HG03521 (cell line): ENCODE measurements around the gene NDP.
"Not testable (repeated sequence)": the region's sequence is repeated elsewhere in the genome, so short reads cannot be mapped to it uniquely, and the experiment has no call there.

Experiments
- ATAC-seq: cut with Tn5 transposase; IDR thresholded peaks from one replicate; pipeline ENCODE4 v1.9.1; 2021; ENCODE audit warnings: mild to moderate bottlenecking, moderate library complexity; ENCODE audit not compliant: unreplicated experiment

NDP gene

GRCh38 chrX:43971966-43972961, 926 bp downstream of the NDP start:
- no peak for ATAC-seq

- no peak for ATAC-seq
Observed at GRCh38 chrX:43970528-43970927, 2.7 kb downstream of the NDP start.

- no peak for ATAC-seq
Observed at GRCh38 chrX:43969504-43970501, 3.4 kb downstream of the NDP start.

- no peak for ATAC-seq
Observed at GRCh38 chrX:43968359-43968781, 4.8 kb downstream of the NDP start.

GRCh38 chrX:43964936-43965335, 8.3 kb downstream of the NDP start:
- no peak for ATAC-seq

GRCh38 chrX:43963726-43964125, 9.5 kb downstream of the NDP start:
- no peak for ATAC-seq

GRCh38 chrX:43962636-43963035, 10.6 kb downstream of the NDP start:
- no peak for ATAC-seq

- no peak for ATAC-seq
Observed at GRCh38 chrX:43961699-43962098, 11.5 kb downstream of the NDP start.

- no peak for ATAC-seq
Observed at GRCh38 chrX:43958529-43958928, 14.7 kb downstream of the NDP start.

GRCh38 chrX:43956034-43956433, 17.2 kb downstream of the NDP start:
- ATAC-seq: no peak

GRCh38 chrX:43953218-43953617, 20.0 kb downstream of the NDP start:
- no peak for ATAC-seq

- ATAC-seq: no peak
Observed at GRCh38 chrX:43949669-43950068, 23.5 kb downstream of the NDP start.

GRCh38 chrX:43940816-43941474, 32.2 kb downstream of the NDP start:
- no peak for ATAC-seq

- no peak for ATAC-seq
Observed at GRCh38 chrX:43939187-43939926, 33.8 kb downstream of the NDP start.

GRCh38 chrX:43922032-43922431, 51.2 kb downstream of the NDP start:
- ATAC-seq: not testable (repeated sequence)

- not testable (repeated sequence) for ATAC-seq
Observed at GRCh38 chrX:43910772-43911171, 62.4 kb downstream of the NDP start.

GRCh38 chrX:43910012-43910411, 63.2 kb downstream of the NDP start:
- no peak for ATAC-seq

GRCh38 chrX:43909141-43909540, 64.0 kb downstream of the NDP start:
- no peak for ATAC-seq

- ATAC-seq: no peak
Observed at GRCh38 chrX:43899878-43900815, 73.0 kb downstream of the NDP start.
